ENCODE data around the gene CNTNAP2. TPM values are rescaled to one million over a fixed set of nuclear protein-coding genes. Genes with fewer than 3 reads are reported as not detected.

The CNTNAP2 gene
- total and polyA plus RNA-seq, 4 experiments from 2014 or later, result 0.19 to 0.50 (median 0.20) TPM; not detected in 1

DNA sequence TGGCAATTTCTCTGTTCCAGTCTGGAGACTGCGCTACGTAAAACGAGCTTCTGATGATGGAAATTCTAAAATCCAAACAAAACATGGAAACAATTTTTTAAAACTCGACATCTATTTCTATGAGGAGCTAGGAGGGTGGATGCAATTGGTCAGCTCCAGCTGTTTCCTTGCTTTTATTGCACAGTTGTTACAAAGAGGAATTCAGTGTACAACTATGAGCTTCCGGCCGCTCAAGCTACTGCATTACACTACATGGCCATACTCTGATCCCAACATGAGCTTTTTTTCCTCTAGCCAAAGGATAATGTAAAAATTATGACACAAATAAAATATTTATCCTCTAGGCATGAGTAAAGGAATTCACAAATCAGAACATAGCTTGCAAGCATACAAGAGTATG, 2070.9 kb downstream of the CNTNAP2 start:
- H3K4me1 Mint-ChIP-seq, result no peaks in the 10 kb centered on the region
- Histone ChIP-seq H3K27ac (ENCODE audit: low read depth, low read length) (no peak overlapping the region), H3K4me1 (ENCODE audit: insufficient read depth, low read length) (no peaks in the 10 kb centered on the region), H3K9me3 (ENCODE audit: control insufficient read depth in 1 of 2, low read length in 2 of 2) (no peaks in the 10 kb centered on the region), H3K27me3 (ENCODE audit: insufficient read depth, low read length) (no peaks in the 10 kb centered on the region), H3K36me3 (ENCODE audit: insufficient read depth, low read length) (no peaks in the 10 kb centered on the region), H3K4me3 (ENCODE audit: low read length in 2 of 2) (no peak overlapping the region)
- H3K4me3 Mint-ChIP-seq, result no peak overlapping the region
- CTCF ChIA-PET (ENCODE audit: partially characterized antibody), result no interaction called here
- POLR2A ChIA-PET (ENCODE audit: partially characterized antibody), result no interaction called here
- H3K27me3 Mint-ChIP-seq, result peaks cover 0 to 2% of the 10 kb centered on the region in 2 donors
- no peak for DNase-seq
- intact Hi-C loops (cut with micrococcal nuclease), result no loop called here
- H3K27ac Mint-ChIP-seq, result no peak overlapping the region
- H3K9me3 Mint-ChIP-seq, result no peaks in the 10 kb centered on the region
- H3K36me3 Mint-ChIP-seq, result no peaks in the 10 kb centered on the region

GRCh38 chr7:148191391-148192065, 2074.9 kb downstream of the CNTNAP2 start:
- H3K9me3 Mint-ChIP-seq, result no peaks in the 10 kb centered on the region
- POLR2A ChIA-PET (ENCODE audit: partially characterized antibody), result no interaction called here
- peak overlapping the region in 1 of 7 donors; percentile 61 for H3K27ac Mint-ChIP-seq

GRCh38 chr7:148192491-148192890, 2075.9 kb downstream of the CNTNAP2 start:
- Histone ChIP-seq H3K9me3 (ENCODE audit: control insufficient read depth in 1 of 2, low read length in 2 of 2) (no peaks in the 10 kb centered on the region), H3K27ac (ENCODE audit: low read depth, low read length) (no peak overlapping the region), H3K36me3 (ENCODE audit: insufficient read depth, low read length) (no peaks in the 10 kb centered on the region), H3K4me3 (ENCODE audit: low read length in 2 of 2) (no peak overlapping the region), H3K27me3 (ENCODE audit: insufficient read depth, low read length) (no peaks in the 10 kb centered on the region), H3K4me1 (ENCODE audit: insufficient read depth, low read length) (no peaks in the 10 kb centered on the region)
- DNase-seq, result no peak
- POLR2A ChIA-PET (ENCODE audit: partially characterized antibody), result no interaction called here
- Mint-ChIP-seq H3K27me3 (peaks cover 0 to 3% of the 10 kb centered on the region in 2 donors), H3K9me3 (no peaks in the 10 kb centered on the region), H3K4me3 (no peak overlapping the region), H3K36me3 (no peaks in the 10 kb centered on the region), H3K4me1 (no peaks in the 10 kb centered on the region), H3K27ac (no peak overlapping the region)
- CTCF ChIA-PET (ENCODE audit: partially characterized antibody), result no interaction called here
- intact Hi-C loops (cut with micrococcal nuclease), result no loop called here

More at GRCh38 chr7:148191391-148192065, 2074.9 kb downstream of the CNTNAP2 start:
- peaks cover 0 to 3% of the 10 kb centered on the region in 2 donors for H3K27me3 Mint-ChIP-seq
- Histone ChIP-seq H3K27me3 (ENCODE audit: insufficient read depth, low read length) (no peaks in the 10 kb centered on the region), H3K27ac (ENCODE audit: low read depth, low read length) (no peak overlapping the region), H3K4me3 (ENCODE audit: low read length in 2 of 2) (no peak overlapping the region), H3K36me3 (ENCODE audit: insufficient read depth, low read length) (no peaks in the 10 kb centered on the region), H3K4me1 (ENCODE audit: insufficient read depth, low read length) (no peaks in the 10 kb centered on the region), H3K9me3 (ENCODE audit: control insufficient read depth in 1 of 2, low read length in 2 of 2) (no peaks in the 10 kb centered on the region)
- CTCF ChIA-PET (ENCODE audit: partially characterized antibody), result no interaction called here
- no peak overlapping the region for H3K4me3 Mint-ChIP-seq
- intact Hi-C loops (cut with micrococcal nuclease), result no loop called here
- H3K4me1 Mint-ChIP-seq, result no peaks in the 10 kb centered on the region
- DNase-seq, result no peak
- H3K36me3 Mint-ChIP-seq, result no peaks in the 10 kb centered on the region

- Mint-ChIP-seq H3K4me1 (no peaks in the 10 kb centered on the region), H3K9me3 (peaks cover 0 to 2% (median 0%) of the 10 kb centered on the region in 8 donors), H3K36me3 (no peaks in the 10 kb centered on the region), H3K27me3 (peaks cover 0 to 6% of the 10 kb centered on the region in 2 donors), H3K27ac (no peak overlapping the region), H3K4me3 (no peak overlapping the region)
- H3K4me1 ChIP-seq (ENCODE audit: insufficient read depth, low read length), result no peaks in the 10 kb centered on the region
- CTCF ChIA-PET (ENCODE audit: partially characterized antibody), result no interaction called here
- no peak overlapping the region for H3K4me3 ChIP-seq (ENCODE audit: low read length in 2 of 2)
- no peaks in the 10 kb centered on the region for H3K27me3 ChIP-seq (ENCODE audit: insufficient read depth, low read length)
- H3K36me3 ChIP-seq (ENCODE audit: insufficient read depth, low read length), result no peaks in the 10 kb centered on the region
- no peak for DNase-seq
- H3K9me3 ChIP-seq (ENCODE audit: control insufficient read depth in 1 of 2, low read length in 2 of 2), result no peaks in the 10 kb centered on the region
- intact Hi-C loops (cut with micrococcal nuclease), result no loop called here
- POLR2A ChIA-PET (ENCODE audit: partially characterized antibody), result no interaction called here
- no peak overlapping the region for H3K27ac ChIP-seq (ENCODE audit: low read depth, low read length)
Measured at GRCh38 chr7:148201992-148202391, 2085.4 kb downstream of the CNTNAP2 start.

DNA sequence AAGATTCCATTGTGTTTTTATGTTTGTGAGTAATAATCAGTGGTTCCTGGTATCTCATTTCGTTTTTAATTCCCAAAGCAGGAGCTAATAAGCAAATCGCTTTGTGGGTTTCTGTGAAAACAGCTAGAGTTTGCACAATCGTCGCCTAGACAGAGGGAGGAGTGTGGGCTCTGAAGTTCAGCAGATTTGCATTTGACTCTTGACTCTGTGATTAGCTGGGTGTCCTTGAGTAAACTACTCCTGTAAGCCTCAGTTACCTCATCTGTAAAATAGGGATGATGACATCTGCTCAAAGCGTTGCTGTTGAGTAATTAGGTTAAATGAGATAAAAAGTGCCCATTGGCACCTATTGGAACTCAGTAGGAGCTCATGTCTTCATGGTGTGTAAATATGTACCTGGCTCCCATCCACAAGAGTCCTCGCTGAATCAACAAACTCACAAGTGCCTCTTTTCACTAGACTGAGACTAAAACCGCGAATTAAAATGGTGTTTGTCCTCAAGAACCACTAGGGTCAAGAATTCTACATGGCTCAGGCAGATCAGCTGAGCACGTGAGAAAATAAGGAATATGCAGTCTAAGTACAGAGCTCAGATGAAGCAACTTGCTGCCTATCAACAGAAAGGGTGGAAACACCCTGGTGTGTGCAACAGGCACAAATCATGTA, 2088.2 kb downstream of the CNTNAP2 start:
- POLR2A ChIA-PET (ENCODE audit: partially characterized antibody), result no interaction called here
- no peaks in the 10 kb centered on the region for H3K4me1 ChIP-seq (ENCODE audit: insufficient read depth, low read length)
- DNase-seq, result no peak
- no peaks in the 10 kb centered on the region for H3K36me3 Mint-ChIP-seq
- H3K4me3 Mint-ChIP-seq, result no peak overlapping the region
- H3K27ac Mint-ChIP-seq, result no peak overlapping the region
- H3K36me3 ChIP-seq (ENCODE audit: insufficient read depth, low read length), result no peaks in the 10 kb centered on the region
- no peaks in the 10 kb centered on the region for H3K4me1 Mint-ChIP-seq
- H3K27me3 Mint-ChIP-seq, result peaks cover 0 to 8% of the 10 kb centered on the region in 2 donors
- intact Hi-C loops (cut with micrococcal nuclease), result no loop called here
- CTCF ChIA-PET (ENCODE audit: partially characterized antibody), result no interaction called here
- no peak overlapping the region for H3K27ac ChIP-seq (ENCODE audit: low read depth, low read length)
- no peaks in the 10 kb centered on the region for H3K27me3 ChIP-seq (ENCODE audit: insufficient read depth, low read length)
- no peaks in the 10 kb centered on the region for H3K9me3 ChIP-seq (ENCODE audit: control insufficient read depth in 1 of 2, low read length in 2 of 2)
- peaks cover 0 to 3% (median 0%) of the 10 kb centered on the region in 8 donors for H3K9me3 Mint-ChIP-seq
- H3K4me3 ChIP-seq (ENCODE audit: low read length in 2 of 2), result no peak overlapping the region

GRCh38 chr7:148209643-148210190, 2093.1 kb downstream of the CNTNAP2 start:
- Histone ChIP-seq H3K4me1 (ENCODE audit: insufficient read depth, low read length) (no peaks in the 10 kb centered on the region), H3K36me3 (ENCODE audit: insufficient read depth, low read length) (no peaks in the 10 kb centered on the region), H3K27me3 (ENCODE audit: insufficient read depth, low read length) (no peaks in the 10 kb centered on the region), H3K9me3 (ENCODE audit: control insufficient read depth in 1 of 2, low read length in 2 of 2) (no peaks in the 10 kb centered on the region), H3K27ac (ENCODE audit: low read depth, low read length) (no peak overlapping the region), H3K4me3 (ENCODE audit: low read length in 2 of 2) (no peak overlapping the region)
- H3K36me3 Mint-ChIP-seq, result no peaks in the 10 kb centered on the region
- H3K4me3 Mint-ChIP-seq, result no peak overlapping the region
- ChIA-PET POLR2A (ENCODE audit: partially characterized antibody) (no interaction called here), CTCF (ENCODE audit: partially characterized antibody) (interaction anchor here (0.6 kb wide), 1 partner anchor 32 kb away, joined by 3 read pairs; no protein-coding TSS in a partner anchor)
- DNase-seq, result no peak
- no peaks in the 10 kb centered on the region for H3K4me1 Mint-ChIP-seq
- H3K9me3 Mint-ChIP-seq, result peaks cover 0 to 4% (median 2%) of the 10 kb centered on the region in 8 donors
- intact Hi-C loops (cut with micrococcal nuclease), result no loop called here
- H3K27ac Mint-ChIP-seq, result no peak overlapping the region
- peaks cover 2 to 10% of the 10 kb centered on the region in 2 donors for H3K27me3 Mint-ChIP-seq

- H3K27ac Mint-ChIP-seq, result peak overlapping the region in 1 of 7 donors; percentile 14
- H3K4me3 Mint-ChIP-seq, result no peak overlapping the region
- DNase-seq, result no peak
- CTCF ChIA-PET (ENCODE audit: partially characterized antibody), result no interaction called here
- intact Hi-C loops (cut with micrococcal nuclease), result no loop called here
- POLR2A ChIA-PET (ENCODE audit: partially characterized antibody), result no interaction called here
- Histone ChIP-seq H3K9me3 (ENCODE audit: control insufficient read depth in 1 of 2, low read length in 2 of 2) (no peaks in the 10 kb centered on the region), H3K36me3 (ENCODE audit: insufficient read depth, low read length) (no peaks in the 10 kb centered on the region), H3K4me1 (ENCODE audit: insufficient read depth, low read length) (no peaks in the 10 kb centered on the region), H3K4me3 (ENCODE audit: low read length in 2 of 2) (no peak overlapping the region), H3K27me3 (ENCODE audit: insufficient read depth, low read length) (no peaks in the 10 kb centered on the region), H3K27ac (ENCODE audit: low read depth, low read length) (no peak overlapping the region)
- H3K27me3 Mint-ChIP-seq, result peaks cover 2 to 10% of the 10 kb centered on the region in 2 donors
- peaks cover 0 to 8% (median 2%) of the 10 kb centered on the region in 8 donors for H3K9me3 Mint-ChIP-seq
- no peaks in the 10 kb centered on the region for H3K36me3 Mint-ChIP-seq
- no peaks in the 10 kb centered on the region for H3K4me1 Mint-ChIP-seq
Measured at GRCh38 chr7:148210804-148211325, 2094.3 kb downstream of the CNTNAP2 start.
